ENCODE results near the gene GTF2F2. TPM values are rescaled to one million over a fixed set of nuclear protein-coding genes. Genes with fewer than 3 reads are reported as not detected.
"Not testable (repeated sequence)": the region's sequence is repeated elsewhere in the genome, so short reads cannot be mapped to it uniquely, and the experiment has no call there.

GTF2F2 gene
- polyA plus RNA-seq, 1 experiment = 7.9 TPM

- no peak for DNase-seq (ENCODE audit: low read depth)
These were observed 121.8 kb downstream of the GTF2F2 start for GRCh38 chr13:45242070-45242469.

GRCh38 chr13:45242524-45242923 is 122.2 kb downstream of the GTF2F2 start:
- no peaks in the 10 kb centered on the region for H3K27me3 ChIP-seq (ENCODE audit: control insufficient read depth, insufficient read depth, low read length)
- POLR2A ChIA-PET = no interaction called here
- no peak for DNase-seq (ENCODE audit: low read depth)
- no peak overlapping the region for H3K4me3 ChIP-seq (ENCODE audit: low read depth, low read length)
- no peak for TF ChIP-seq CTCF (IDR thresholded peaks at IDR 0.05; ENCODE audit: insufficient read depth, low read depth, low read length)
- CTCF ChIA-PET = no interaction called here
- no peaks in the 10 kb centered on the region for H3K36me3 ChIP-seq (ENCODE audit: control insufficient read depth, insufficient read depth, low read length)

More at GRCh38 chr13:45242070-45242469, 121.8 kb downstream of the GTF2F2 start:
- Histone ChIP-seq H3K36me3 (ENCODE audit: control insufficient read depth, insufficient read depth, low read length) (no peaks in the 10 kb centered on the region), H3K4me3 (ENCODE audit: low read depth, low read length) (no peak overlapping the region), H3K27me3 (ENCODE audit: control insufficient read depth, insufficient read depth, low read length) (no peaks in the 10 kb centered on the region)
- POLR2A ChIA-PET = no interaction called here
- CTCF ChIA-PET = interaction anchor here (1.4 kb wide), 1 partner anchor 39 kb away, joined by 5 read pairs; no protein-coding TSS in a partner anchor
- TF ChIP-seq CTCF (IDR thresholded peaks at IDR 0.05; ENCODE audit: insufficient read depth, low read depth, low read length) = no peak

GRCh38 chr13:45243077-45243476 is 122.8 kb downstream of the GTF2F2 start:
- no peak for TF ChIP-seq CTCF (IDR thresholded peaks at IDR 0.05; ENCODE audit: insufficient read depth, low read depth, low read length)
- Histone ChIP-seq H3K4me3 (ENCODE audit: low read depth, low read length) (no peak overlapping the region), H3K36me3 (ENCODE audit: control insufficient read depth, insufficient read depth, low read length) (no peaks in the 10 kb centered on the region), H3K27me3 (ENCODE audit: control insufficient read depth, insufficient read depth, low read length) (no peaks in the 10 kb centered on the region)
- CTCF ChIA-PET = no interaction called here
- DNase-seq (ENCODE audit: low read depth) = no peak
- POLR2A ChIA-PET = no interaction called here

GRCh38 chr13:45244736-45245135 is 124.4 kb downstream of the GTF2F2 start:
- DNase-seq (ENCODE audit: low read depth); H3K4me3 ChIP-seq (ENCODE audit: low read depth, low read length); H3K36me3 ChIP-seq (ENCODE audit: control insufficient read depth, insufficient read depth, low read length); POLR2A ChIA-PET; H3K27me3 ChIP-seq (ENCODE audit: control insufficient read depth, insufficient read depth, low read length): not testable (repeated sequence)
- CTCF ChIA-PET = interaction anchor here (1.2 to 1.6 kb wide), 2 partner anchors 20 to 36 kb away, joined by 3 to 5 read pairs; no protein-coding TSS in a partner anchor

- CTCF ChIA-PET = interaction anchor here (1.2 kb wide), 1 partner anchor 9 kb away, joined by 3 read pairs; no protein-coding TSS in a partner anchor
- TF ChIP-seq CTCF (IDR thresholded peaks at IDR 0.05; ENCODE audit: insufficient read depth, low read depth, low read length) = no peak
- H3K4me3 ChIP-seq (ENCODE audit: low read depth, low read length) = no peak overlapping the region
- no peaks in the 10 kb centered on the region for H3K27me3 ChIP-seq (ENCODE audit: control insufficient read depth, insufficient read depth, low read length)
- POLR2A ChIA-PET = no interaction called here
- no peak for DNase-seq (ENCODE audit: low read depth)
- H3K36me3 ChIP-seq (ENCODE audit: control insufficient read depth, insufficient read depth, low read length) = no peaks in the 10 kb centered on the region
These were observed 129.4 kb downstream of the GTF2F2 start for GRCh38 chr13:45249662-45250061.

GRCh38 chr13:45254396-45254795 is 134.1 kb downstream of the GTF2F2 start:
- POLR2A ChIA-PET = no interaction called here
- CTCF ChIA-PET = no interaction called here

More at GRCh38 chr13:45254396-45254795, 134.1 kb downstream of the GTF2F2 start:
- Histone ChIP-seq H3K36me3 (ENCODE audit: control insufficient read depth, insufficient read depth, low read length) (no peaks in the 10 kb centered on the region), H3K27me3 (ENCODE audit: control insufficient read depth, insufficient read depth, low read length) (no peaks in the 10 kb centered on the region), H3K4me3 (ENCODE audit: low read depth, low read length) (no peak overlapping the region)
- TF ChIP-seq CTCF (IDR thresholded peaks at IDR 0.05; ENCODE audit: insufficient read depth, low read depth, low read length) = no peak
- no peak for DNase-seq (ENCODE audit: low read depth)
